ENCODE measurements around the gene GRK5.
A peak's percentile ranks its signal among the peaks of the same experiment; 100 is the strongest.

The GRK5 gene

GRCh38 chr10:119292968-119293760 is 85.8 kb downstream of the GRK5 start:
- no peak for DNase-seq (ENCODE audit: low read depth in 2 of 3, low spot score in 2 of 3)

- DNase-seq (ENCODE audit: low read depth in 2 of 3, low spot score in 2 of 3), result no peak
These were observed 89.3 kb downstream of the GRK5 start for GRCh38 chr10:119296703-119297102.

GRCh38 chr10:119297207-119297968 is 90.0 kb downstream of the GRK5 start:
- no peak for DNase-seq (ENCODE audit: low read depth in 2 of 3, low spot score in 2 of 3)

GRCh38 chr10:119298810-119299209 is 91.4 kb downstream of the GRK5 start:
- DNase-seq (ENCODE audit: low read depth in 2 of 3, low spot score in 2 of 3), result no peak

GRCh38 chr10:119299531-119299930 is 92.2 kb downstream of the GRK5 start:
- DNase-seq (ENCODE audit: low read depth in 2 of 3, low spot score in 2 of 3), result no peak

- peak in 1 of 3 experiments; percentile 42 for DNase-seq (ENCODE audit: low read depth in 2 of 3, low spot score in 2 of 3)
These were observed 94.0 kb downstream of the GRK5 start for GRCh38 chr10:119301397-119301796.

- DNase-seq (ENCODE audit: low read depth in 2 of 3, low spot score in 2 of 3), result no peak
These were observed 94.8 kb downstream of the GRK5 start for GRCh38 chr10:119302172-119302571.

GRCh38 chr10:119302591-119303253 is 95.4 kb downstream of the GRK5 start:
- DNase-seq (ENCODE audit: low read depth in 2 of 3, low spot score in 2 of 3), result no peak

- DNase-seq (ENCODE audit: low read depth in 2 of 3, low spot score in 2 of 3), result no peak
These were observed 96.5 kb downstream of the GRK5 start for GRCh38 chr10:119303886-119304285.

- DNase-seq (ENCODE audit: low read depth in 2 of 3, low spot score in 2 of 3), result no peak
These were observed 97.2 kb downstream of the GRK5 start for GRCh38 chr10:119304541-119304940.

GRCh38 chr10:119305860-119306513 is 98.6 kb downstream of the GRK5 start:
- DNase-seq (ENCODE audit: low read depth in 2 of 3, low spot score in 2 of 3), result peak; percentile 61 to 71 (median 68)

GRCh38 chr10:119306514-119306951 is 99.2 kb downstream of the GRK5 start:
- peak in 2 of 3 experiments; percentile 36 to 45 for DNase-seq (ENCODE audit: low read depth in 2 of 3, low spot score in 2 of 3)

GRCh38 chr10:119306986-119307392 is 99.6 kb downstream of the GRK5 start:
- no peak for DNase-seq (ENCODE audit: low read depth in 2 of 3, low spot score in 2 of 3)

GRCh38 chr10:119308089-119308488 is 100.7 kb downstream of the GRK5 start:
- no peak for DNase-seq (ENCODE audit: low read depth in 2 of 3, low spot score in 2 of 3)

- no peak for DNase-seq (ENCODE audit: low read depth in 2 of 3, low spot score in 2 of 3)
These were observed 101.4 kb downstream of the GRK5 start for GRCh38 chr10:119308551-119309422.

- DNase-seq (ENCODE audit: low read depth in 2 of 3, low spot score in 2 of 3), result no peak
These were observed 102.0 kb downstream of the GRK5 start for GRCh38 chr10:119309423-119309770.

GRCh38 chr10:119310806-119311205 is 103.4 kb downstream of the GRK5 start:
- DNase-seq (ENCODE audit: low read depth in 2 of 3, low spot score in 2 of 3), result no peak

- no peak for DNase-seq (ENCODE audit: low read depth in 2 of 3, low spot score in 2 of 3)
These were observed 104.9 kb downstream of the GRK5 start for GRCh38 chr10:119312241-119312640.

- DNase-seq (ENCODE audit: low read depth in 2 of 3, low spot score in 2 of 3), result no peak
These were observed 105.7 kb downstream of the GRK5 start for GRCh38 chr10:119313024-119313423.

GRCh38 chr10:119313644-119314043 is 106.3 kb downstream of the GRK5 start:
- DNase-seq (ENCODE audit: low read depth in 2 of 3, low spot score in 2 of 3), result peak in 2 of 3 experiments; percentile 47 to 63

Measured in activated CD8-positive, alpha-beta memory T cell treated with anti-CD3 and anti-CD28 coated beads for 48 hours (primary cell).